Measurements from ENCODE around the gene ZNF277. TPM values are rescaled to one million over a fixed set of nuclear protein-coding genes. Genes with fewer than 3 reads are reported as not detected.

Gene ZNF277
- total RNA-seq, 4 donors from 2014 or later = 16.5 to 25.8 (median 19.1) TPM

- TF ChIP-seq EP300 (IDR thresholded peaks at IDR 0.05) = no peak
- TF ChIP-seq, protein P1, sequence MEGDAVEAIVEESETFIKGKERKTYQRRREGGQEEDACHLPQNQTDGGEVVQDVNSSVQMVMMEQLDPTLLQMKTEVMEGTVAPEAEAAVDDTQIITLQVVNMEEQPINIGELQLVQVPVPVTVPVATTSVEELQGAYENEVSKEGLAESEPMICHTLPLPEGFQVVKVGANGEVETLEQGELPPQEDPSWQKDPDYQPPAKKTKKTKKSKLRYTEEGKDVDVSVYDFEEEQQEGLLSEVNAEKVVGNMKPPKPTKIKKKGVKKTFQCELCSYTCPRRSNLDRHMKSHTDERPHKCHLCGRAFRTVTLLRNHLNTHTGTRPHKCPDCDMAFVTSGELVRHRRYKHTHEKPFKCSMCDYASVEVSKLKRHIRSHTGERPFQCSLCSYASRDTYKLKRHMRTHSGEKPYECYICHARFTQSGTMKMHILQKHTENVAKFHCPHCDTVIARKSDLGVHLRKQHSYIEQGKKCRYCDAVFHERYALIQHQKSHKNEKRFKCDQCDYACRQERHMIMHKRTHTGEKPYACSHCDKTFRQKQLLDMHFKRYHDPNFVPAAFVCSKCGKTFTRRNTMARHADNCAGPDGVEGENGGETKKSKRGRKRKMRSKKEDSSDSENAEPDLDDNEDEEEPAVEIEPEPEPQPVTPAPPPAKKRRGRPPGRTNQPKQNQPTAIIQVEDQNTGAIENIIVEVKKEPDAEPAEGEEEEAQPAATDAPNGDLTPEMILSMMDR (IDR thresholded peaks at IDR 0.05) = no peak
- TF ChIP-seq POLR2A (IDR thresholded peaks at IDR 0.05) = no peak
- H3K27me3 ChIP-seq = no peaks in the 10 kb centered on the region
- peaks cover 0 to 58% (median 0%) of the 10 kb centered on the region in 3 donors for H3K36me3 ChIP-seq
- H3K9me3 ChIP-seq = peaks cover 0 to 14% (median 0%) of the 10 kb centered on the region in 4 donors
- no peak overlapping the region for H3K4me3 ChIP-seq
- H3K27ac ChIP-seq = no peak overlapping the region
- H3K4me1 ChIP-seq = no peaks in the 10 kb centered on the region
- DNase-seq (ENCODE audit: low spot score in 2 of 2) = no peak
Observed at GRCh38 chr7:112347088-112347487, 140.6 kb downstream of the ZNF277 start.

DNA sequence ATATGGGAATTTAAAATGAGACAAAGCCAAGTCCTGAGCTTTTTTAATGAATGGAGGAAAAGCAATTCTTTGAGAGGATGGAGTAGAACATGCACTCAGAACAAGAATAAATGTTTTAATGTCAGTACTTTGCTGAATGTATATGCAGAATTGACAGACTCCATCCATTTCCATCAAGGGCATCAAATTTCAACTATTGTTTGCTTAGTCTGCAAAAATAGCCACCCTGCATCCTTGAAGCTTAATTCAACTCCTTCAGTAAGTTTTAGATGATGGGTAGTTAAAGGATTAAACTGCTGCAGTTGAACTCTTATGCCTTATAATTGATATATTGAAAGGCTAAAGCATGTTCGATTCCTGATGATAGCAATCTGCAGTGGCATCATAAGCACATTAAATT, 144.1 kb downstream of the ZNF277 start:
- H3K4me1 ChIP-seq = no peaks in the 10 kb centered on the region
- H3K27ac ChIP-seq = no peak overlapping the region
- TF ChIP-seq, protein P1 (IDR thresholded peaks at IDR 0.05) = no peak
- TF ChIP-seq EP300 (IDR thresholded peaks at IDR 0.05) (no peak), POLR2A (IDR thresholded peaks at IDR 0.05) (no peak)
- peaks cover 0 to 23% (median 0%) of the 10 kb centered on the region in 3 donors for H3K36me3 ChIP-seq
- no peak overlapping the region for H3K4me3 ChIP-seq
- H3K27me3 ChIP-seq = no peaks in the 10 kb centered on the region
- DNase-seq (ENCODE audit: low spot score in 2 of 2) = no peak
- peaks cover 0 to 14% (median 0%) of the 10 kb centered on the region in 4 donors for H3K9me3 ChIP-seq
- WGBS, 2 donors = 96 to 97% methylated on average over 1 of the region's 1 CpG

GRCh38 chr7:112356596-112356995, 150.1 kb downstream of the ZNF277 start:
- H3K4me1 ChIP-seq = no peaks in the 10 kb centered on the region
- 71 to 83% methylated on average over 2 of the region's 2 CpGs for WGBS, 2 donors
- H3K36me3 ChIP-seq = no peaks in the 10 kb centered on the region
- TF ChIP-seq POLR2A (IDR thresholded peaks at IDR 0.05) = no peak
- TF ChIP-seq, protein P1 (IDR thresholded peaks at IDR 0.05) = no peak
- TF ChIP-seq EP300 (IDR thresholded peaks at IDR 0.05) = no peak
- peaks cover 0 to 15% (median 0%) of the 10 kb centered on the region in 4 donors for H3K9me3 ChIP-seq
- no peak for DNase-seq (ENCODE audit: low spot score in 2 of 2)
- H3K4me3 ChIP-seq = no peak overlapping the region
- H3K27me3 ChIP-seq = no peaks in the 10 kb centered on the region
- H3K27ac ChIP-seq = no peak overlapping the region

DNA sequence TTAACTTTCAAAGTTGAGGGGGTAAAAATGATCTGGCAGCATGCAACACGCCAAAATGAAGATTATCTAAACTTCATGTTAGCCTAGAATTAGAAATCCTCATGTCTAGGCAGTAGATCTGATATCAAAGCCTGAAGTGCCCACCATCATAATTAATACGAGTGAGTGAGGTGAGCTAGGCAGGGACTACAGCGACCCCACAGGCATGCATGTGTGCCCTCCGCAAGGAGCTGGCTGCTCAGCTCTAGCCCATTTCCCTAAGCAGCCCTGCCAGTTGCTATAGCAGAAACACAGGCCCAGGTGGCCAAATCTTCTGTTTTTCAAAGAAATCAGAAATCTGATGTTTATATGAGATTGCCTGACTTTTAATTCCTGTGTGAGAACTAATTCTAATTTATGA, 150.6 kb downstream of the ZNF277 start:
- H3K9me3 ChIP-seq = peaks cover 0 to 15% (median 0%) of the 10 kb centered on the region in 4 donors
- no peak for DNase-seq (ENCODE audit: low spot score in 2 of 2)
- 51 to 63% methylated on average over 4 of the region's 4 CpGs for WGBS, 2 donors
- H3K4me3 ChIP-seq = no peak overlapping the region
- H3K4me1 ChIP-seq = no peaks in the 10 kb centered on the region
- H3K27ac ChIP-seq = no peak overlapping the region
- TF ChIP-seq EP300 (IDR thresholded peaks at IDR 0.05) (no peak), POLR2A (IDR thresholded peaks at IDR 0.05) (no peak)
- TF ChIP-seq, protein P1 (IDR thresholded peaks at IDR 0.05) = no peak
- no peaks in the 10 kb centered on the region for H3K27me3 ChIP-seq
- no peaks in the 10 kb centered on the region for H3K36me3 ChIP-seq

GRCh38 chr7:112358513-112358912, 152.0 kb downstream of the ZNF277 start:
- TF ChIP-seq, protein P1 (IDR thresholded peaks at IDR 0.05) = no peak
- TF ChIP-seq EP300 (IDR thresholded peaks at IDR 0.05) = no peak
- TF ChIP-seq POLR2A (IDR thresholded peaks at IDR 0.05) = no peak
- peaks cover 0 to 15% (median 0%) of the 10 kb centered on the region in 4 donors for H3K9me3 ChIP-seq
- no peak for DNase-seq (ENCODE audit: low spot score in 2 of 2)
- no peaks in the 10 kb centered on the region for H3K4me1 ChIP-seq
- no peaks in the 10 kb centered on the region for H3K27me3 ChIP-seq
- H3K27ac ChIP-seq = no peak overlapping the region
- no peaks in the 10 kb centered on the region for H3K36me3 ChIP-seq
- no peak overlapping the region for H3K4me3 ChIP-seq

Measured in tibial nerve (tissue), 4 donors.